AG09319 (cell line): ENCODE measurements around the gene MTA1.

Source experiments
- DNase-seq: peaks from one replicate; pipeline ENCODE4 v3.0.0-alpha.2; 2010; ENCODE audit warnings: low read depth; ENCODE audit errors: extremely low read depth
- TF ChIP-seq, protein P1 (sequence below): IDR thresholded peaks from 2 replicates; pipeline ENCODE4 v1.5.1; 2011; ENCODE audit warnings: low read depth, mild to moderate bottlenecking, inconsistent platforms, low read length, moderate library complexity

Gene MTA1

DNA sequence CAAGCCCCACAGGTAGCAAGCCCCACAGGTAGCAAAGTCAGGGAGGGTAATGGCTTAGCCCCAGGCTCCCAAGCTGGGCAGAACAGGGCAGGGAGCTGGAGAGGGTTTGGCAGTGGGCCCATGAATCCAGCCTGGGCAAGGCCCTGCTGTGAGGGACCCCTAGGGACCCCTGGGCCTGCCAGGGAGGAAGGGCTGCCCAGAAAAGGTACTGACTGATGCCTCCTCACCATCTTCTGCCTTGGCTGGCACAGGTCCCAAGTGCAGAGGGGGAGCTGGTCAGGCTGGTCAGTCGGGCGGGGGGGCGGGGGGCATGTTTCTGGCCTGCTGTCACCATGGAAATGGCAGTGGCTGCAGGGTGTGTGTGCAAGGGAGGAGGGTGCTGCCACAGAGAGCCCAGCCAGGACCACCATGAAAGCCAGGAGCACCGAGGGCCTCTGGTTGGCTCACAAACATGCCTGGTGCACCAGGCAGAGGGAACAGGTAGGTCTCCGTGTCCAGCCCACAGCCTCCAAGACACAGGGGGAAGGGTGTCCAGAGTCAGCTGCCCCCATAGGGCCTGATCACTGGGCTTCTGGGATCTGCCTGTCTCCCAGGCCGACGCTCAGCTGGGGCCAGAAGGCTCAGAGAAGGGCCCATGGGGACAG lies 53.5 kb downstream of the MTA1 start:
- no peak for DNase-seq
- TF ChIP-seq, protein P1, sequence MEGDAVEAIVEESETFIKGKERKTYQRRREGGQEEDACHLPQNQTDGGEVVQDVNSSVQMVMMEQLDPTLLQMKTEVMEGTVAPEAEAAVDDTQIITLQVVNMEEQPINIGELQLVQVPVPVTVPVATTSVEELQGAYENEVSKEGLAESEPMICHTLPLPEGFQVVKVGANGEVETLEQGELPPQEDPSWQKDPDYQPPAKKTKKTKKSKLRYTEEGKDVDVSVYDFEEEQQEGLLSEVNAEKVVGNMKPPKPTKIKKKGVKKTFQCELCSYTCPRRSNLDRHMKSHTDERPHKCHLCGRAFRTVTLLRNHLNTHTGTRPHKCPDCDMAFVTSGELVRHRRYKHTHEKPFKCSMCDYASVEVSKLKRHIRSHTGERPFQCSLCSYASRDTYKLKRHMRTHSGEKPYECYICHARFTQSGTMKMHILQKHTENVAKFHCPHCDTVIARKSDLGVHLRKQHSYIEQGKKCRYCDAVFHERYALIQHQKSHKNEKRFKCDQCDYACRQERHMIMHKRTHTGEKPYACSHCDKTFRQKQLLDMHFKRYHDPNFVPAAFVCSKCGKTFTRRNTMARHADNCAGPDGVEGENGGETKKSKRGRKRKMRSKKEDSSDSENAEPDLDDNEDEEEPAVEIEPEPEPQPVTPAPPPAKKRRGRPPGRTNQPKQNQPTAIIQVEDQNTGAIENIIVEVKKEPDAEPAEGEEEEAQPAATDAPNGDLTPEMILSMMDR: no peak

DNA sequence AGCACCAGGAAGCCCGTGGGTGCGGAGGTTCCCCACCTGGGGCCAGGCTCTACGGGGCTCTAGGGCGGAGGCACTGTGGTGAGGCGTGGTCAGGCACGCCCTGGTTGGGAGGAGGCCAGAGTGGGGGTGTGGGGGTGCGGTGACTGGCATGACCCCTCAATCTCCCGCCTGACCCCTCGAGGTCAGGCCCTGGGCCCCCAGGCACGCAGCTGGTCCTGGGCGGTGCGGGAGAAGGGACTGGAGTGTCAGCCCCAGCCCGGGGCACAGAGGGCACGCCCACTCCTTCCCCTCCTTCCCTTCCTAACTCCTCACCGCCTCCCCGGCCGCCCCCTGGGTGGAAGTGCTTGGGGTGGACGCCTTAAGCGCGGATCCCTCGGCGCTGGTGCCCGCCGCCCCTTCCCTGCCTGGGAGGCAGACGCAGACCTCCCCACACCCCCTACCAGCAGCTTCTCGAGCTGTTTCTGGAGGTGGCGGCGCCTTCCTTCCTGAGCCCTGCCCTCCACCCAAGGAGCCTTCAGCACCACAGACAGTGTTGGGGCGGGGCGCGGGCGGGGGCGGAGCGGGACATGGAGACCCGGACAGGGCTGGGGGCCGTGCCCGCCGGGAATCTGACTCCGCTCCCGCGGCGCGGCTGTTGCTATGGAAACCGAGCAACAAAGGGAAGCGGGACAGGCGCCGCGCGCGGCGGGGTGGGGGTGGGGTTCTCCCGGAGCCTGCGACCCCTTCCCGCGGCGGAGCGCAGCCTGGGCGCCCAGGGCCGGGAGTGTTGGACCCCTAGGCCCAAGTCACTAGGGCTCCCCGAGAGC lies 54.3 kb downstream of the MTA1 start:
- DNase-seq: peak; percentile 46
- TF ChIP-seq, protein P1: no peak

DNA sequence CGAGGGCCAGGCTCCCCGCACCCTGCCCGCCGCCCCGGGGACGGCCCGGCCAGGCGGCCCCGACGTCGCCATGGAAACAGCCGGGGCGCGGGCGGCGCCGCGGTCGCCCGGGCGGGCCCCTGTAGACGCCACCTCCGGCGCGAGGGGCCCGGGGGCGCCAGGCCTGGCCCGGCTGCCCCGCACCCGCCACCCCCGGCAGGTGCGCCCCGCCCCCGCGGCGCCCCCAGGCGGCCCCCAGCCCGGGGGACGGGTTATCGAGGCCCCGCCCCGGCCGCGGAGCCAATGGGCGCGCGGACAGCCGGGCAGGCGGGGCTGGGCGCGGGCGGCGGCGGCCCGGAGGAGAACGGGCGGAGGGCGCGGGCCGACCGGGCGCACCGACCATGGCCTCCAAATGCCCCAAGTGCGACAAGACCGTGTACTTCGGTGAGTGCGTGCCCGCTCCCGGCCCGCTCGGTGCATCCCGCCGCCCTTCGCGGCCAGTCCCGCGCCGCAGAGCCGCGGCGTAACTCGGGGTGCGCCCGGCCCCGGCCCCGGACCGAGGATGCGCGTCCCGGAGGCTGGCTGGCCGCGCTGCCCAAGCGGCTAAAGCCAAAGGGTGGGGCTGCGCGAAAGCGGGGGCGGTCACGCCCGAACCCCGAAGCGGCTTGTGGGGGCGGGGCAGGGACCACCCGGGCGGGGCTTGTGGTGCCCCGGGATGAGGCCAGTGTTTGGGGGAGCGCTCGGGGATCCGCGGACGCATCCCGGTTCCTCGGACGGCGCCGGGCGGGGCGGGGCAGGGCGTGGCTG lies 55.0 kb downstream of the MTA1 start, which contains the start of gene CRIP2:
TSS of gene CRIP2 (plus strand) at position 339 of the 786 bp plus-strand sequence. CDS start at position 381, 42 bp downstream.
- DNase-seq: no peak
- TF ChIP-seq, protein P1: no peak

DNA sequence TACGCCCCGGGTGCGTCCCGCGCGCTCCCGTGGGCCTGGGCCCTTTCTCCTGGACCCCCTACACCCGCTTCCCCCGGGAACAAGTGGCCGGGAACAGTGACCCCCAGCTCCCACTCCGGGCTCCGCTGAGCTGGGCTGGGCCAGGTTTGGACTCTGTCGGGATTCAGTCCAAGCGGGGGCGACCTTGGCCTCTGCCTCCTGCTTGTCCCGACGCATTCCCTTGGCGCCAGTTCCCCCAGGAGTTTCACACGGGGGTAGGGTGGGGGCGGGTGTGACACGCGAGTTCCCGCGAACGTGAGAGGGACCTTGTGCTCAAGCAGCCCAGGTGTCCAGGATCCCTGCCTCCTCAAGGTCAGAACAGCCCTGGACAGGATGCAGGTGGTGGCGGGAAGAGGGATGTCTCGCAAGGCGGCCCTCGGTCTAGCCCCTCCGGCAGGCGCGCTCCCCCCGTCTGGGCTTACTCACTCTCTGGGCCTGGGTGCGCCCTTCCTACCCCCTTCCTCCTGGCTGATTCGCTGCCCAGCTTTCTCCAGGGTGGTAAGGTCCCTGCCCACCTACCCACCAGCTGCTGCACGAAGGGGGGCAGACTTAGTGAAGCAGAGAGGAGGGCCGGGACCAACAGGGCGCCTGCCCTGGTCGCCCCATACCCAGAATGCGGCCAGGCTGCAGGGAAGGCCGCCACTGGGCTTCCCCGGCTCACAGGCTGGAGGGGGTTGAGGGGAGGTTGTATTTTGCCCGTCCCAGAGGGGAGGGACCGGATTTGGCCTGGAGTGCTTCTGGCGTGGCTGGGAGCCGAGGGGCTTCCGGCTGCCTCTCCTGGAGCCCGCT lies 55.9 kb downstream of the MTA1 start:
- TF ChIP-seq, protein P1: no peak
- DNase-seq: no peak

DNA sequence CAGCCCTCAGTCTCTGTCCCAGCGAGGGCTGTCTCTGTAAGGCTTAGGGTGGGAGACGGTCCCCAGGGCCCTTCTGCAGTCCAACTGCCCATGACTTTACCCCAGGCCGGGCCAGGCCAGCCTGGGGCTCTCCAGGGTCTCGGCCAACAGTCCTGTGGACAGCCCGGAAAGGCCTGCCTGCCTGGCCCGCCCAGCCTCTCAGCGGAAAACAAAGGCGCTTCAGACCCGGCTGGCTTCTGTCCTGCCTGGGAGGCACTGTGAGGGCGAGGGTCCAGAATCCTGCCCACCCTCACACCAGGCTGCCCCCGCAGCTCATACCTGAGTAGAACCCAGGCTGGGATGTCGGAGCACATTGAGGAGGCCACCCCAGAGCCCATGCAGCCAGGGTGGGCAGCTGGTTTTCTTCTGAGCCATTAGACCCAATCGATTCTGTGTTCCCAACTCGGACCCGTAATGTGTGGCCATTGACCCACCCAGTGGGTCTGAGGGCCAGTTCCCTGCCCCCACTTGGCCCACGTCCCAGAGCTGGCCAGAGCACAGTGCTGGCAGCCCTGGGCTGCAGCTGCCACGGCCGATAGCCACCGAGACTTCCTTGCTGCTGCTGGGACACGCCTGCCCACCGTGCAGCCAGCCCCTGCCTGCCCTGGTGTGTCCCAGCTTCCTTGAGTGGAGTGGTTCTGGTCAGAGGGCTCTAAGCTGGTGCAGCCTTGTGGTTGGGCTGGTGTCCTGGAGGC lies 56.6 kb downstream of the MTA1 start:
- no peak for DNase-seq
- TF ChIP-seq, protein P1: no peak
